K562 (cell line): Measurements from ENCODE around the gene FRRS1L. TPM values are rescaled to one million over a fixed set of nuclear protein-coding genes. Genes with fewer than 3 reads are reported as not detected.

Source experiments
- ATAC-seq: fragments of 200-7000 bp; cut with Tn5 transposase; 3 replicates; pipeline ENCODE4 v1.9.1; 2020; ENCODE audit warnings: moderate library complexity
- BruUV-seq: library from RNA; stranded (reverse); fragments of 400-500 nt; replicated peaks from 2 replicates; lab custom pipeline; 2021; lab: Mats Ljungman, UMichigan
- CTCF ChIA-PET: fragments of 300-600 bp; formaldehyde crosslinking; extraction: SDS; loops from one replicate; lab custom pipeline; 2021; ENCODE audit warnings: low intra/inter-chr PET ratio; lab: Yijun Ruan, JAX
- POLR2A ChIA-PET: fragments of 300-600, 350-650 bp; sonication (Branson Sonifier 250); formaldehyde crosslinking; extraction: SDS; loops from one replicate; lab custom pipeline; 2021; ENCODE audit warnings: antibody characterized with exemption, inconsistent platforms; lab: Yijun Ruan, JAX
- DNase-seq, 4 experiments: peaks; one replicate each; pipeline versions ENCODE4 v3.0.0 to v3.0.0-alpha.2; 2011 to 2018; ENCODE audit warnings: low spot score in 3 of 4, mixed read lengths in 3 of 4; ENCODE audit errors: extremely low read depth in 1 of 4
- FAIRE-seq: peaks from 2 replicates; lab custom pipeline; 2011; peaks lifted over from hg19 to GRCh38; lab: Jason Lieb, UNC
- H2AFZ ChIP-seq: 2 replicates; pipeline ENCODE4 v1.6.0; 2011; ENCODE audit warnings: low read depth, low read length, control low read depth, inconsistent platforms
- H3K27ac ChIP-seq: fragments of 200-600 bp; 3 replicates; pipeline ENCODE4 v1.8.0; 2011; ENCODE audit warnings: low read depth, mild to moderate bottlenecking, control low read depth, inconsistent platforms, low read length, moderate library complexity, mixed read lengths; ENCODE audit errors: extremely low read depth
- H3K27me3 ChIP-seq, 2 experiments: fragments of 300-600 bp in 1 of 2; 2 replicates in 1 of 2; 3 replicates in 1 of 2; pipeline versions ENCODE4 v1.6.0 to v1.8.0; 2011; ENCODE audit warnings: inconsistent platforms in 2 of 2, low read length in 2 of 2, mild to moderate bottlenecking in 1 of 2, mixed read lengths in 1 of 2, moderate library complexity in 1 of 2; ENCODE audit not compliant: control insufficient read depth in 2 of 2, insufficient read depth in 2 of 2
- H3K36me3 ChIP-seq: fragments of 300-600 bp; 3 replicates; pipeline ENCODE4 v1.8.0; 2011; ENCODE audit warnings: mild to moderate bottlenecking, low read length, inconsistent platforms; ENCODE audit not compliant: control insufficient read depth, insufficient read depth
- H3K4me1 ChIP-seq, 2 experiments: fragments of 200-600 bp in 1 of 2; replicated peaks in 1 of 2; 2 replicates in 1 of 2; 3 replicates in 1 of 2; pipeline versions ENCODE4 v1.5.1 to v1.8.0; 2011; ENCODE audit warnings: inconsistent platforms in 2 of 2, low read length in 2 of 2, mild to moderate bottlenecking in 1 of 2, mixed read lengths in 1 of 2, moderate library complexity in 1 of 2; ENCODE audit not compliant: control insufficient read depth in 2 of 2, insufficient read depth in 2 of 2
- H3K4me2 ChIP-seq: 2 replicates; pipeline ENCODE4 v1.6.1; 2011; ENCODE audit warnings: low read length, control low read depth, inconsistent platforms, mixed read lengths; ENCODE audit not compliant: insufficient read depth
- H3K4me3 ChIP-seq: fragments of 200-600 bp; sonication (generic), shearing (Covaris generic); 2 replicates; pipeline ENCODE4 v1.5.1; 2016; ENCODE audit warnings: control low read depth, inconsistent platforms
- H3K79me2 ChIP-seq: fragments of 200-600 bp; 3 replicates; pipeline ENCODE4 v1.8.0; 2011; ENCODE audit warnings: low read length, inconsistent platforms; ENCODE audit not compliant: control insufficient read depth, insufficient read depth
- H3K9ac ChIP-seq, 2 experiments: 2 replicates each; pipeline versions ENCODE4 v1.6.0 to v1.6.1; 2011; ENCODE audit warnings: low read depth in 2 of 2, low read length in 2 of 2, control low read depth in 1 of 2, inconsistent platforms in 1 of 2, mild to moderate bottlenecking in 1 of 2, mixed read lengths in 1 of 2; ENCODE audit not compliant: insufficient read depth in 1 of 2
- H3K9me1 ChIP-seq: one replicate; pipeline ENCODE4 v1.6.0; 2011; ENCODE audit warnings: inconsistent platforms, mild to moderate bottlenecking, low read length, moderate library complexity; ENCODE audit not compliant: control insufficient read depth, insufficient read depth
- H3K9me3 ChIP-seq: replicated peaks from 2 replicates; pipeline ENCODE4 v1.5.1; 2011; ENCODE audit warnings: low read depth, low read length, inconsistent platforms; ENCODE audit not compliant: control insufficient read depth, insufficient read depth
- H4K20me1 ChIP-seq: replicated peaks from 2 replicates; pipeline ENCODE4 v1.6.1; 2011; ENCODE audit warnings: low read length, inconsistent platforms, mixed read lengths; ENCODE audit not compliant: control insufficient read depth, insufficient read depth
- ELF2 ChIP-seq: fragments of 250-450 bp; sonication (Bioruptor Pico); IDR thresholded peaks from 2 replicates; pipeline ENCODE4 v1.5.0; 2021; ENCODE audit warnings: mild to moderate bottlenecking
- ETV6 ChIP-seq, 3 experiments: fragments of 150-350 bp in 1 of 3; sonication (generic) in 1 of 3; formaldehyde crosslinking in 1 of 3; IDR thresholded peaks; 2 replicates each; pipeline versions ENCODE4 v1.6.1 to v1.8.0; 2014 to 2022; ENCODE audit warnings: borderline replicate concordance in 2 of 3, low read depth in 2 of 3, antibody characterized with exemption in 1 of 3, low read length in 1 of 3, mild to moderate bottlenecking in 1 of 3, missing genetic modification reagents in 1 of 3
- POU5F1 ChIP-seq: fragments of 150-350 bp; IDR thresholded peaks from 2 replicates; pipeline ENCODE4 v1.6.1; 2014; ENCODE audit warnings: borderline replicate concordance, low read length, low read depth, mild to moderate bottlenecking; ENCODE audit not compliant: partially characterized antibody
- PRMT5 ChIP-seq: sonication (generic); formaldehyde crosslinking; IDR thresholded peaks from 2 replicates; pipeline ENCODE4 v1.5.0; 2020; ENCODE audit warnings: missing genetic modification reagents
- RHOXF2B ChIP-seq: fragments of 250-450 bp; sonication (Bioruptor Pico); conservative IDR thresholded peaks from 2 replicates; pipeline ENCODE4 v1.5.1; 2021
- XRCC4 ChIP-seq: IDR thresholded peaks from one replicate; pipeline ENCODE4 v1.6.1; 2011; ENCODE audit not compliant: insufficient read depth, insufficient read length; ENCODE audit errors: extremely low read depth
- ZNF445 ChIP-seq: fragments of 250-450 bp; sonication (Bioruptor Pico); IDR thresholded peaks from 2 replicates; pipeline ENCODE4 v1.4.0; 2020; ENCODE audit warnings: low read depth, mild to moderate bottlenecking, moderate library complexity
- WGBS: fragments of 100-300 bp; shearing (Covaris generic); methylation state at CpG from one replicate; pipeline ENCODE4 v1.1.6; 2016; ENCODE audit warnings: low coverage, mixed read lengths; ENCODE audit not compliant: insufficient coverage; ENCODE audit errors: missing lambda C conversion rate; 5-methylcytosine and 5-hydroxymethylcytosine counted together
- in situ Hi-C: fragments of 300-500 bp; cut with MboI; formaldehyde crosslinking; loops from 4 replicates; pipeline ENCODE4 v1.15.0; 2018; ENCODE audit warnings: inconsistent platforms, mixed read lengths
- intact Hi-C: fragments of 100-400 bp; cut with micrococcal nuclease; formaldehyde crosslinking; loops from 2 replicates; pipeline ENCODE4 v1.14.2; 2022
- polyA plus RNA-seq, 8 experiments: library from polyadenylated mRNA; depleted of rRNA in 4 of 8; stranded (reverse) in 5 of 8; unstranded in 3 of 8; fragments of >200 nt; fragmentation: Nextera tagmentation in 2 of 8; fragmentation: Illumina TruSeq in 1 of 8; extraction: Ambion mirVana in 2 of 8; extraction: Trizol in 1 of 8; gene quantifications; 2 replicates each; pipeline versions ENCODE4 v1.2.1 to v1.2.3, GENCODE V29; 2011 to 2014; ENCODE audit warnings: inconsistent platforms in 1 of 8, missing spikeins in 1 of 8
- total RNA-seq, 7 experiments: library from RNA; depleted of rRNA in 6 of 7; stranded (reverse); fragments of >200 nt in 6 of 7; fragmentation: Illumina TruSeq in 2 of 7; extraction: Trizol in 2 of 7; gene quantifications; 2 replicates each; pipeline versions ENCODE4 v1.2.1 to v1.2.3, GENCODE V29; 2011 to 2021; ENCODE audit warnings: low replicate concordance in 1 of 7
- TF ChIP-seq, protein P1 (sequence below): IDR thresholded peaks from 3 replicates; pipeline ENCODE4 v1.6.1; 2011; ENCODE audit warnings: borderline replicate concordance, mild to moderate bottlenecking, moderate library complexity; ENCODE audit not compliant: insufficient read length; ENCODE audit errors: extremely low read depth
- TF ChIP-seq, protein P2 (sequence below), 2 experiments: IDR thresholded peaks; 2 replicates each; pipeline ENCODE4 v1.6.1; 2011; ENCODE audit warnings: borderline replicate concordance in 1 of 2, control low read depth in 1 of 2, low read depth in 1 of 2, low read length in 1 of 2, mild to moderate bottlenecking in 1 of 2, mixed read lengths in 1 of 2, moderate library complexity in 1 of 2; ENCODE audit not compliant: insufficient read depth in 1 of 2, insufficient read length in 1 of 2, poor library complexity in 1 of 2, severe bottlenecking in 1 of 2; ENCODE audit errors: extremely low read depth in 1 of 2

Gene FRRS1L
- total and polyA plus RNA-seq, 9 of the 15 experiments (the other 6 are each of a cell fraction or from before 2014, with no cell fraction given) = under 0.01 to 0.04 (median 0.03) TPM; not detected in 5

DNA sequence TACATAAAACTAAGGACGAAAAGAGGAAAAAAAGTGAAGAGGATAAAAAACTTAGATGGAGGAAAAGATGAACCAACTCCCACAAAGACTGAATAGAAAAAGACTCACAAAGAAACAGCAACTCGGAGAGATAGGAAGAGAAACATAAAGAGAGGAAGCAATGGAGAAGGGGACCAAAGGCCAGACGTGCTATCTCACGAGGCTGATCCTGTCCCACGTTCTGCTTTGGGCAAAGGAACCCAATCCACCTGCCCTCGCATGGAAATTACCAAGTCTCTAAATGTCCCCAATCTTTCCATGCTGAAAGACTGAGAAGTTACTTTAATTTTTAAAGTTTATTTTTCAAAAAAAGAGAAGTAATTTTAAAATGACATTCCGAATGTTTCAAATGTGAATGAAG lies 83.9 kb downstream of the FRRS1L start:
- no peak for FAIRE-seq
- Histone ChIP-seq H3K9me1 (no peaks in the 10 kb centered on the region), H3K79me2 (peaks cover 10% of the 10 kb centered on the region; the same call in 1 of the 3 replicates), H3K4me2 (no peak overlapping the region), H3K4me3 (no peak overlapping the region), H4K20me1 (no peaks in the 10 kb centered on the region), H3K27ac (no peak overlapping the region), H3K9me3 (no peaks in the 10 kb centered on the region), H3K36me3 (peaks cover 90% of the 10 kb centered on the region), H3K9ac (no peak overlapping the region), H3K4me1 (no peaks in the 10 kb centered on the region), H3K27me3 (no peaks in the 10 kb centered on the region), H2AFZ (no peak overlapping the region)
- ChIA-PET CTCF (no interaction called here), POLR2A (no interaction called here)
- no peak for DNase-seq
- BruUV-seq = no TSS peak
- intact Hi-C loops = no loop called here
- TF ChIP-seq PRMT5 (CRISPR knock-in tag) (no peak), ETV6 (IDR thresholded peaks at IDR 0.05; ENCODE audit: borderline replicate concordance in 1 of 2, low read depth in 2 of 2, low read length in 1 of 2) (no peak), ETV6 (CRISPR knock-in tag; IDR thresholded peaks at IDR 0.05; ENCODE audit: borderline replicate concordance) (no peak), XRCC4 (no peak), POU5F1 (no peak), ZNF445 (no peak), RHOXF2B (CRISPR knock-in tag) (no peak), ELF2 (no peak)
- TF ChIP-seq, protein P1, sequence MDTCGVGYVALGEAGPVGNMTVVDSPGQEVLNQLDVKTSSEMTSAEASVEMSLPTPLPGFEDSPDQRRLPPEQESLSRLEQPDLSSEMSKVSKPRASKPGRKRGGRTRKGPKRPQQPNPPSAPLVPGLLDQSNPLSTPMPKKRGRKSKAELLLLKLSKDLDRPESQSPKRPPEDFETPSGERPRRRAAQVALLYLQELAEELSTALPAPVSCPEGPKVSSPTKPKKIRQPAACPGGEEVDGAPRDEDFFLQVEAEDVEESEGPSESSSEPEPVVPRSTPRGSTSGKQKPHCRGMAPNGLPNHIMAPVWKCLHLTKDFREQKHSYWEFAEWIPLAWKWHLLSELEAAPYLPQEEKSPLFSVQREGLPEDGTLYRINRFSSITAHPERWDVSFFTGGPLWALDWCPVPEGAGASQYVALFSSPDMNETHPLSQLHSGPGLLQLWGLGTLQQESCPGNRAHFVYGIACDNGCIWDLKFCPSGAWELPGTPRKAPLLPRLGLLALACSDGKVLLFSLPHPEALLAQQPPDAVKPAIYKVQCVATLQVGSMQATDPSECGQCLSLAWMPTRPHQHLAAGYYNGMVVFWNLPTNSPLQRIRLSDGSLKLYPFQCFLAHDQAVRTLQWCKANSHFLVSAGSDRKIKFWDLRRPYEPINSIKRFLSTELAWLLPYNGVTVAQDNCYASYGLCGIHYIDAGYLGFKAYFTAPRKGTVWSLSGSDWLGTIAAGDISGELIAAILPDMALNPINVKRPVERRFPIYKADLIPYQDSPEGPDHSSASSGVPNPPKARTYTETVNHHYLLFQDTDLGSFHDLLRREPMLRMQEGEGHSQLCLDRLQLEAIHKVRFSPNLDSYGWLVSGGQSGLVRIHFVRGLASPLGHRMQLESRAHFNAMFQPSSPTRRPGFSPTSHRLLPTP = no peak
- TF ChIP-seq, protein P2, sequence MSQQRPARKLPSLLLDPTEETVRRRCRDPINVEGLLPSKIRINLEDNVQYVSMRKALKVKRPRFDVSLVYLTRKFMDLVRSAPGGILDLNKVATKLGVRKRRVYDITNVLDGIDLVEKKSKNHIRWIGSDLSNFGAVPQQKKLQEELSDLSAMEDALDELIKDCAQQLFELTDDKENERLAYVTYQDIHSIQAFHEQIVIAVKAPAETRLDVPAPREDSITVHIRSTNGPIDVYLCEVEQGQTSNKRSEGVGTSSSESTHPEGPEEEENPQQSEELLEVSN (IDR thresholded peaks at IDR 0.05; ENCODE audit: borderline replicate concordance in 1 of 2, extremely low read depth in 1 of 2, insufficient read depth in 1 of 2, insufficient read length in 1 of 2, low read depth in 1 of 2, low read length in 1 of 2, poor library complexity in 1 of 2, severe bottlenecking in 1 of 2) = no peak
- WGBS = 79% methylated on average over 7 of the region's 7 CpGs
- in situ Hi-C loops = no loop called here
- ATAC-seq = no peak
